Keratinocyte (primary cell): Measurements from ENCODE around the gene HDAC3. TPM values are rescaled to one million over a fixed set of nuclear protein-coding genes. Genes with fewer than 3 reads are reported as not detected.

ENCODE experiments used
- DNase-seq: peaks from one replicate; pipeline ENCODE4 v3.0.0-alpha.2; 2011; ENCODE audit warnings: low read depth, missing footprints, low spot score
- FAIRE-seq: peaks from 2 replicates; lab custom pipeline; 2011; peaks lifted over from hg19 to GRCh38; lab: Jason Lieb, UNC
- H2AFZ ChIP-seq: 2 replicates; pipeline ENCODE4 v1.6.0; 2012; ENCODE audit warnings: low read length, control low read depth, inconsistent platforms; ENCODE audit not compliant: control insufficient read depth
- H3K27ac ChIP-seq: 2 replicates; pipeline ENCODE4 v1.5.1; 2011; ENCODE audit warnings: low read length; ENCODE audit not compliant: control insufficient read depth, insufficient read depth
- H3K27me3 ChIP-seq: 3 replicates; pipeline ENCODE4 v1.6.0; 2011; ENCODE audit warnings: low read length; ENCODE audit not compliant: control insufficient read depth, insufficient read depth; ENCODE audit errors: extremely low read depth
- H3K36me3 ChIP-seq, 2 experiments: 2 replicates in 1 of 2; 3 replicates in 1 of 2; pipeline ENCODE4 v1.5.1; 2011; ENCODE audit warnings: low read length in 2 of 2, mild to moderate bottlenecking in 1 of 2; ENCODE audit not compliant: control insufficient read depth in 2 of 2, insufficient read depth in 2 of 2; ENCODE audit errors: extremely low read depth in 1 of 2
- H3K4me1 ChIP-seq: 3 replicates; pipeline ENCODE4 v1.5.1; 2011; ENCODE audit warnings: low read length; ENCODE audit not compliant: control insufficient read depth, insufficient read depth; ENCODE audit errors: extremely low read depth
- H3K4me2 ChIP-seq: 3 replicates; pipeline ENCODE4 v1.6.0; 2011; ENCODE audit warnings: low read depth, low read length; ENCODE audit not compliant: control insufficient read depth, insufficient read depth; ENCODE audit errors: extremely low read depth
- H3K4me3 ChIP-seq, 3 experiments: fragments of 200-600 bp in 1 of 3; sonication (generic) in 1 of 3; 2 replicates in 2 of 3; 3 replicates in 1 of 3; pipeline ENCODE4 v1.5.1; 2011 to 2016; ENCODE audit warnings: low read length in 3 of 3, mild to moderate bottlenecking in 3 of 3, control low read depth in 2 of 3, inconsistent platforms in 1 of 3, low read depth in 1 of 3, mixed read lengths in 1 of 3, mixed run types in 1 of 3, moderate library complexity in 1 of 3; ENCODE audit not compliant: control insufficient read depth in 2 of 3, insufficient read depth in 2 of 3; ENCODE audit errors: extremely low read depth in 1 of 3
- H3K79me2 ChIP-seq: 2 replicates; pipeline ENCODE4 v1.6.0; 2012; ENCODE audit warnings: low read length; ENCODE audit not compliant: control insufficient read depth, insufficient read depth
- H3K9ac ChIP-seq: 3 replicates; pipeline ENCODE4 v1.6.0; 2011; ENCODE audit warnings: low read length; ENCODE audit not compliant: control insufficient read depth, insufficient read depth; ENCODE audit errors: extremely low read depth
- H3K9me1 ChIP-seq: 3 replicates; pipeline ENCODE4 v1.6.0; 2011; ENCODE audit warnings: low read length; ENCODE audit not compliant: control insufficient read depth, insufficient read depth; ENCODE audit errors: extremely low read depth
- H3K9me3 ChIP-seq: 2 replicates; pipeline ENCODE4 v1.5.1; 2012; ENCODE audit warnings: low read depth, low read length; ENCODE audit not compliant: control insufficient read depth
- H4K20me1 ChIP-seq: 3 replicates; pipeline ENCODE4 v1.6.0; 2011; ENCODE audit warnings: low read length; ENCODE audit not compliant: control insufficient read depth, insufficient read depth; ENCODE audit errors: extremely low read depth
- EZH2 ChIP-seq: IDR thresholded peaks from one replicate; pipeline ENCODE4 v1.6.1; 2012; ENCODE audit warnings: inconsistent platforms, mild to moderate bottlenecking, low read length, moderate library complexity
- dilution Hi-C: fragments of 300-500 bp; cut with MboI; formaldehyde crosslinking; loops from one replicate; pipeline ENCODE4 v1.7.0; 2020; ENCODE audit warnings: low sequenced_read_pairs; ENCODE audit not compliant: extremely low pct_ligation_motif_present
- polyA plus RNA-seq, 5 experiments: library from polyadenylated mRNA; depleted of rRNA in 3 of 5; stranded (reverse) in 3 of 5; stranded (forward) in 1 of 5; unstranded in 1 of 5; fragments of >200 nt; gene quantifications; 1 replicate in 1 of 5; 2 replicates in 3 of 5; 3 replicates in 1 of 5; pipeline versions ENCODE4 v1.2.1 to v1.2.3, GENCODE V29; 2011 to 2012; ENCODE audit warnings: missing spikeins in 2 of 5, low read depth in 1 of 5, low replicate concordance in 1 of 5
- TF ChIP-seq, protein P1 (sequence below), 3 experiments: IDR thresholded peaks in 1 of 3; conservative IDR thresholded peaks in 1 of 3; optimal IDR thresholded peaks in 1 of 3; 2 replicates in 2 of 3; 3 replicates in 1 of 3; pipeline versions ENCODE3 to v1.5.1; 2011; ENCODE audit warnings: low read length in 3 of 3, mild to moderate bottlenecking in 3 of 3, moderate library complexity in 2 of 3, control low read depth in 1 of 3, inconsistent platforms in 1 of 3; ENCODE audit not compliant: insufficient read depth in 2 of 3; ENCODE audit errors: extremely low read depth in 1 of 3

Gene HDAC3
- polyA plus RNA-seq, 1 donor (not counting 4 experiments of a cell fraction or from before 2014, with no cell fraction given) = 97.4 TPM

DNA sequence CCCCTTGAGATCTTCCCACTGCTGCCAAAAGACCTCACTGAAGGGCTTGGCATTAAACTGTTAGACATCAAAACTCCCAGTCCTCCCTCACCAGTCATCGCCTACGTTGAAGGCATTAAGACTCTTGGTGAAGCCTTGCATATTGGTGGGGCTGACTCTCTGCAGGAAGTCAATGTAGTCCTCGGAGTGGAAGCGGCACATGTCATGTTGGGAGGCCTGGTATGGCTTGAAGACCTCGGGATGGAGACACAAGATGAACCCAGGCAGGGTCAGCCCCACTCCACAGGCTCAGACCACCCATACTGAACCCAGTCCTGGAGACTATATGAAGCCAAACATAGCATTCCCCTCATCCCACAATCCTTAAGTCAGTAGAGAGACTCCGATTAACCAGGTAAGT lies 1.9 kb downstream of the HDAC3 start:
- peaks cover 50% of the 10 kb centered on the region for H3K79me2 ChIP-seq
- no peak for TF ChIP-seq EZH2
- TF ChIP-seq, protein P1, sequence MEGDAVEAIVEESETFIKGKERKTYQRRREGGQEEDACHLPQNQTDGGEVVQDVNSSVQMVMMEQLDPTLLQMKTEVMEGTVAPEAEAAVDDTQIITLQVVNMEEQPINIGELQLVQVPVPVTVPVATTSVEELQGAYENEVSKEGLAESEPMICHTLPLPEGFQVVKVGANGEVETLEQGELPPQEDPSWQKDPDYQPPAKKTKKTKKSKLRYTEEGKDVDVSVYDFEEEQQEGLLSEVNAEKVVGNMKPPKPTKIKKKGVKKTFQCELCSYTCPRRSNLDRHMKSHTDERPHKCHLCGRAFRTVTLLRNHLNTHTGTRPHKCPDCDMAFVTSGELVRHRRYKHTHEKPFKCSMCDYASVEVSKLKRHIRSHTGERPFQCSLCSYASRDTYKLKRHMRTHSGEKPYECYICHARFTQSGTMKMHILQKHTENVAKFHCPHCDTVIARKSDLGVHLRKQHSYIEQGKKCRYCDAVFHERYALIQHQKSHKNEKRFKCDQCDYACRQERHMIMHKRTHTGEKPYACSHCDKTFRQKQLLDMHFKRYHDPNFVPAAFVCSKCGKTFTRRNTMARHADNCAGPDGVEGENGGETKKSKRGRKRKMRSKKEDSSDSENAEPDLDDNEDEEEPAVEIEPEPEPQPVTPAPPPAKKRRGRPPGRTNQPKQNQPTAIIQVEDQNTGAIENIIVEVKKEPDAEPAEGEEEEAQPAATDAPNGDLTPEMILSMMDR (optimal IDR thresholded peaks at IDR 0.05 in 1 of 3, IDR thresholded peaks at IDR 0.05 in 1 of 3, conservative IDR thresholded peaks at IDR 0.05 in 1 of 3; ENCODE audit: extremely low read depth in 1 of 3, insufficient read depth in 2 of 3, low read length in 3 of 3) = no peak
- dilution Hi-C loops = no loop called here
- H3K27me3 ChIP-seq = no peaks in the 10 kb centered on the region
- H2AFZ ChIP-seq = no peak overlapping the region
- peaks cover 3 to 8% of the 10 kb centered on the region in 2 experiments for H3K36me3 ChIP-seq
- no peak overlapping the region for H3K9ac ChIP-seq
- H3K4me3 ChIP-seq = no peak overlapping the region
- no peak for FAIRE-seq
- peaks cover 14% of the 10 kb centered on the region for H3K4me1 ChIP-seq
- no peaks in the 10 kb centered on the region for H3K9me1 ChIP-seq
- peaks cover 4% of the 10 kb centered on the region for H4K20me1 ChIP-seq
- no peak overlapping the region for H3K27ac ChIP-seq
- H3K4me2 ChIP-seq = peak overlapping the region; percentile 100
- no peak for DNase-seq
- H3K9me3 ChIP-seq = no peaks in the 10 kb centered on the region

DNA sequence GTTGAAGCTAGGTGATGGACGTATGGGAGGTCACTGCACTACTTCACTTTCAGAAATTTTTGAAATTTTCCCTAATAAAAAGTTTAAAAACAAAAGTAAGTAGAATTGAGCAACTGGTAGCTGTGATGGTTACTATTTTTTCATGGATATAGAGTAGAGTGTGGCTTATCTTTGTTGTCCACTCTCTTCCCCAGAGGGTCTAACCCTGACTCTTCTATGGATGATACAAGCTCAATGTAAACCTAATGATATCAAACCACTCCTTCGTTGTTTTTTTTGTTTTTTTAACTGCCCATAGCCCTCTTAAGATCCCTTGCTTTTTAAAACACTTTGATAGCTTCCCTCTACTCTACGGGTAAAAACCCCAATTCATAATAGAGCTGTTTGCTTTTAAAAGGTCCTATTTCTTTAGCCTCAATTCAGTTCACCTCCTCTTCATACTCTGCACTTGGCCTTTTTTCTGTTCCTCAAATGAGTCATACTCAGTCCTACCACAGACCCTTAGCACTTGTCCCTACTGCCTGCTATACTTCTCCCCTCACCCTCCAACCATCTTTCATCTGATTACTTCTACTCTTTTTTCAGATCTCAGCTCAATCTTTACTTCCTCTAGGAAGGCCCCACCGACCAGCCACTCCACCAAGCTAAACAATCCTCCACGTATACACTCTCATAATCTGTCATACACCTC lies 2.6 kb downstream of the HDAC3 start:
- dilution Hi-C loops = no loop called here

More for the DNA sequence above, 2.6 kb downstream of the HDAC3 start:
- Histone ChIP-seq H3K36me3 (peaks cover 9 to 12% of the 10 kb centered on the region in 2 experiments), H3K4me3 (no peak overlapping the region), H3K9me1 (no peaks in the 10 kb centered on the region), H3K79me2 (peaks cover 54% of the 10 kb centered on the region), H3K4me1 (peaks cover 14% of the 10 kb centered on the region), H2AFZ (no peak overlapping the region), H3K9ac (no peak overlapping the region), H3K27ac (no peak overlapping the region), H3K9me3 (no peaks in the 10 kb centered on the region), H3K4me2 (no peak overlapping the region), H3K27me3 (no peaks in the 10 kb centered on the region), H4K20me1 (peaks cover 4% of the 10 kb centered on the region)
- DNase-seq (no peak), FAIRE-seq (no peak)
- TF ChIP-seq, protein P1 (optimal IDR thresholded peaks at IDR 0.05 in 1 of 3, IDR thresholded peaks at IDR 0.05 in 1 of 3, conservative IDR thresholded peaks at IDR 0.05 in 1 of 3; ENCODE audit: extremely low read depth in 1 of 3, insufficient read depth in 2 of 3, low read length in 3 of 3) = no peak
- no peak for TF ChIP-seq EZH2
